ENCODE measurements around the gene DAGLB.
"Not testable (repeated sequence)": the region's sequence is repeated elsewhere in the genome, so short reads cannot be mapped to it uniquely, and the experiment has no call there.

The DAGLB gene

DNA sequence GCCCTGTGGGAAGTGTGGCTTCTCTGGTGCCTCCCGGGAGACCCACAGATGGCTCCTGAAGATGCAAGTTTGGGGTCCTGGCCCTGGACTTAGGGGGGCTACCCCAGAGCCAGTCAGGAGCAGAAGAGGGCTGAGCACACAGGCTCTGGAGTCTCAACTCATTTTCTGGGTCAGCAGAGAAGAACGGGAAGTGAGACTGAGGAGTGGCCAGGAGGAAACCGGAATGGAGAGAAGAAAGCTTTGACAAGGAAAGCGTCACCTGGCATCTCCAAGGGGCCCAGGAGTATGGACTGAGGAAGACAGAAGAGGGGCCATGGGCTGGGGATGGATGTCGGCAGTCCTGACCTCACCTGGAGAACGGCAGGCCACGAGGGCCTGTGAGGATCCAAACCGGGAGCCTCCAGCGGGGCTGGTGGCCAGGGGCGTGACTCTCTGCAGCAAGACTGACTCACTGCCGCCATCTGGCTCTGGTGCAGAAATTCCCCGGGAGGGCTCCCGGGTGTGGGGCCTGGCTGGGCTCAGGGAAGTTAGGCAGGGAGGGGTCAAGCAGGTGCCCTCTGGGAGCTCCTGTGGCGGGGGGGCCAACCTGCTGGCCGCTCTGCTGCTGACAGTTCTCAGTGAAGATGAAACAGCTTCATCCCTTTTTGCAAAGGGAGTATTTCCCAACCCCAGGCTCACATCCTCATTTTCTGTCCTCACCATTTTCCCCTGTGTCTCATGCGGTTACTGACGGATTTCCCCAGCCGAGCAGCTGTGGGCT is 23.6 kb downstream of the DAGLB start:
- DNase-seq, result no peak

GRCh38 chr7:6422926-6423632 is 24.7 kb downstream of the DAGLB start:
- no peak for DNase-seq

GRCh38 chr7:6422095-6422494 is 25.7 kb downstream of the DAGLB start:
- no peak for DNase-seq

- no peak for DNase-seq
These were observed 27.1 kb downstream of the DAGLB start for GRCh38 chr7:6420680-6421079.

DNA sequence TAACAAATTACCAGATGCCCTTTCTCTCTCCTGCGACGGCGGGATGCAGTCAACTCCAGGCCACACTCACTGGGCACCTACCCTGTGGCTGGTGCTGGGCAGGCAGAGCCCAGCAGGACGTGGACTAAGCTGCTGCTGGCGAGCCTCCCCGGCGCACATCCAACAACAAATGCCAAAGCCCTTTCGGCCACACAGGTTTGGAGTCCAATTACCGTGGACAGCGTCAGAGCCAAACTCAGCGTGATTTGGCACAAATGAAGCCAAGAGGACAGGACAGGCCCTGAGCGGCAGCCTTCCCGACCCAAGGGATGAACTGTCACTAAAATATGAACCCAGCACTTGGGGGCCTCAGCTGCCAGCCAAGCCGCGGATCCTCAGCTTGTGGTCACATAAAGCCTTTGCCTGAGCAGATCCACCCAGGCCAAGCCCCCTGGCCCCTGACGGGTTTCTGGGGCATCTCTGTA is 28.4 kb downstream of the DAGLB start:
- no peak for DNase-seq

DNA sequence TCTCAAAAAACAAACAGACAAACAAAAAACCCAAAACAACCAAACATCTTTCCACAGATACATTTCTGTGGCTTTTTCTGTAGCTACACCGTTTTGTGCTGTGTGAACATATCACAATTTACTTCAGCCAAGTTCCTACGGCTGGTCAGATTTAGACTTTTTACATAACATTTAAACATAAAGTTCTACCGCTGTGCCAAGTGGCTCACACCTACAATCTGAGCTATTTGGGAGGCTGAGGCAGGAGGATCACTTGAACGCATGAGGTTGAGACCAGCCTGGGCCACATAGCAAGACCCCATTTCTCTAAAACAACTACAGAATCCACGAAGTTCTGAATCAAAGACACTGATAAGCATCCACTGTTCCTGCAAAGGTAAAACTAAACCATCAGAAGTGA is 30.3 kb downstream of the DAGLB start:
- DNase-seq, result no peak

- DNase-seq, result no peak
These were observed 31.1 kb downstream of the DAGLB start for GRCh38 chr7:6416516-6417145.

GRCh38 chr7:6413637-6414036 is 34.1 kb downstream of the DAGLB start:
- DNase-seq, result no peak

- DNase-seq, result no peak
These were observed 37.6 kb downstream of the DAGLB start for GRCh38 chr7:6409944-6410693.

DNA sequence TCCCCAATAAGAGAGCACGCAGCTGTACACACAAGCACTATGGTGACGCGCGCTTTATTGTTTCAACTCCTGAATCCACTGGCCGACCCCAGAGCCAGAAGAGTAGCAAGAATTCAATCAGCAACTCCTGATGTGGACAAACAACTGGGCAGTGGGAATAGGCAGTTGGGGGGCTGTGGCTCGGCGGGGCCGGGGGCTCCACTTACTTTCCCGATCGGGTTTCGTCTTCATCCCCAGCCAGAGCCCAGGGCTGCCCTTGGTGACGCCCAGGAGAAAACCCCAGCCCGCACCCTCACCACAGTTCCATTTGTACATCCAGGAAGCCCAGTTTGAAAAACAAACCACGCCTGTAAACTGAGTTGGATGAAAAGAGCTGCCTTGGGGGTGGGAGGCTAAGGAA is 38.7 kb downstream of the DAGLB start:
- no peak for DNase-seq

GRCh38 chr7:6407434-6407833 is 40.3 kb downstream of the DAGLB start:
- DNase-seq, result no peak

GRCh38 chr7:6406121-6406520 is 41.6 kb downstream of the DAGLB start:
- DNase-seq, result no peak

GRCh38 chr7:6403907-6404306 is 43.8 kb downstream of the DAGLB start:
- DNase-seq, result no peak

GRCh38 chr7:6402741-6403140 is 45.0 kb downstream of the DAGLB start:
- DNase-seq, result no peak

GRCh38 chr7:6402041-6402440 is 45.7 kb downstream of the DAGLB start:
- no peak for DNase-seq

GRCh38 chr7:6401536-6401935 is 46.2 kb downstream of the DAGLB start:
- DNase-seq, result no peak

DNA sequence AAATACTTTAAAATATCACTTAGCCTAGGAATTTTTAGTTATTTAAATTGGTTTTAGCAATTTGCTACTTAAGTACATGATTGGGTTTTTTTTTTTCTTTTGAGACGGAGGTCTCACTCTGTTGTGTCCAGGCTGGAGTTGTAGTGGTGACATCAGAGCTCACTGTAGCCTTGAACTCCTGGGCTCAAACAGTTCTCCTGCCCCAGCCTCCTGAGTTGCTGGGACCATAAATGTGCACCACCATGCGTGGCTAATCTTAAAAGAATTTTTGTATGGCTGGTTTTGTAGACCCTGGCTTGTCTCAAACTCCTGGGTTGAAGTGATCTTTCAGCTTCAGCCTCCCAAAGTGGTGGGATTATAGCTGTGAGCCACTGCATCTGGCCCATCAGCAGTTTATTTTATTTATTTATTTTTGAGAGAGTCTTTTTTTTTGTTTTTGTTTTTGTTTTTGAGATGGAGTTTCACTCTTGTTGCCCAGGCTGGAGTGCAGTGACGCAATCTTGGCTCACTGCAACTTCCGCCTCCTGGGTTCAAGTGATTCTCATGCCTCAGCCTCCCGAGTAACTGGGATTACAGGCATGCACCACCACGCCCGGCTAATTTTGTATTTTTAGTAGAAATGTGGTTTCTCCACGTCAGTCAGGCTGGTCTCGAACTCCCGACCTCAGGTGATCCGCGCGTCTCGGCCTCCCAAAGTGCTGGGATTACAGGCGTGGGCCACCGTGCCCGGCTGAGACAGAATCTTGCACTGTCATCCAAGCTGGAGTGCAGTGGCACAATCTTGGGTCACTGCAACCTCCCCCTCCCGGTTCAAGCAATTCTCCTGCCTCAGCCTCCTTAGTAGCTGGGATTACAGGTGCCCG is 47.3 kb downstream of the DAGLB start:
- DNase-seq, result not testable (repeated sequence)

DNA sequence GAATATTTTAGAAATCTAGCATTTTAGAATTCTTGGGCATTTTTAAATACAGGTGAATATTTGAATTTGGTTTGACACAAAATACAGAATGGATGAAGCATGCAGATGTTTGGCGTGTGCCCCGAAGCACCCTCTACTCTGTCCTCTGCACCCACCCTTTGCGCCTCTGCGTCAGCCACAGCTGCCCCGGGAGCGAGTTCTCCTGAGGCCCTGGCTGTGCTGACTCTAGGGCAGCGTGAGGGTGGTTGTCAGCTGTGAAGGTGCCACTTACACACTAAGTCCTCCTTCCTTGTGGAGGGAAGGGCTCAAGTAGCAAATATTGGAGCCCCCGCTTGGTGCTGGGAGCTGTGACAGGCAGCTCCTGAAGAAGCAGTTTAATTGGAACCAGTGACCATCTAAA is 48.4 kb downstream of the DAGLB start:
- DNase-seq, result no peak

DNA sequence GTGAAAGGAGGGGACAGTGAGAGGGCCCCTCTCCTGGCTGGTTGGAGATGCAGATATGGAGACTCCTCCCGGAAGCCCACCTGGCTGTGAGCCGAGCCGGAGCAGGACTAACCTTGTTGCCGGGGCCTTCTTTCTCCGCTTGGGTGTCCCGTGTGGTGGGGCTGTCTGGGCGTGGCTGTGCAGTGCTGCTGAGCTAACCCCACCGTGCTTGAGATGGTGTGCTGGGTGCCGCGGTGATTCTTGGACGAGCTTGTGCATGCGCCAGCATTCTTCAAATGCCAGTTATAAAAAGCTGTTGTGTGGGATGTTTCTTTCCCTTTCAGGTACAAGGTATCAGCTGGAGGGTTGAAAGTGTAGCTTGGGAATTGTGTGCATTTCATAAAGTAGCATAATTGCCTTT is 48.8 kb downstream of the DAGLB start:
- DNase-seq, result no peak

GRCh38 chr7:6397759-6398495 is 49.8 kb downstream of the DAGLB start:
- not testable (repeated sequence) for DNase-seq

- no peak for DNase-seq
These were observed 51.7 kb downstream of the DAGLB start for GRCh38 chr7:6395898-6396595.

Data from stimulated activated CD4-positive, alpha-beta T cell treated with anti-CD3 and anti-CD28 coated beads, Interleukin-2, amount 100 ng/mL, for 24 hours (primary cell).